Measurements from ENCODE around the gene ZNF557. TPM values are rescaled to one million over a fixed set of nuclear protein-coding genes. Genes with fewer than 3 reads are reported as not detected.

ZNF557 gene
- total and polyA plus RNA-seq, 7 donors: 0.82 to 5.7 (median 3.2) TPM

- no peaks in the 10 kb centered on the region for H3K36me3 ChIP-seq (ENCODE audit: insufficient read depth in 1 of 2, low read depth in 1 of 2)
- DNase-seq (no peak), ATAC-seq (no peak)
- TF ChIP-seq CTCF (IDR thresholded peaks at IDR 0.05): no peak
- no peaks in the 10 kb centered on the region for H3K9me3 ChIP-seq
- intact Hi-C loops (cut with DNase I): loop anchor here (1.0 to 10.0 kb wide), 6 partner anchors 49 to 693 kb away; no protein-coding TSS in a partner anchor
- 68 to 71% (median 68%) methylated on average over 19 of the region's 19 CpGs for WGBS, 3 donors
- H3K4me1 ChIP-seq: peaks cover 5% of the 10 kb centered on the region
- no peak overlapping the region for H3K4me3 ChIP-seq
- no peak overlapping the region for H3K27ac ChIP-seq
- no peaks in the 10 kb centered on the region for H3K27me3 ChIP-seq (ENCODE audit: insufficient read depth in 3 of 3, low read length in 2 of 3)
Observed at GRCh38 chr19:7101498-7102253, 32.2 kb downstream of the ZNF557 start.

GRCh38 chr19:7104747-7105447, 35.4 kb downstream of the ZNF557 start:
- H3K27ac ChIP-seq: no peak overlapping the region
- H3K9me3 ChIP-seq: no peaks in the 10 kb centered on the region
- DNase-seq: no peak
- peaks cover 0 to 7% (median 0%) of the 10 kb centered on the region in 3 donors for H3K27me3 ChIP-seq (ENCODE audit: insufficient read depth in 3 of 3, low read length in 2 of 3)
- ATAC-seq: no peak
- no peak for TF ChIP-seq CTCF (IDR thresholded peaks at IDR 0.05)
- no peak overlapping the region for H3K4me3 ChIP-seq
- H3K4me1 ChIP-seq: peaks cover under 1% of the 10 kb centered on the region
- intact Hi-C loops (cut with DNase I): loop anchor here in 1 of 2 donors (5.0 to 10.0 kb wide), 4 partner anchors 192 to 690 kb away; no protein-coding TSS in a partner anchor
- H3K36me3 ChIP-seq (ENCODE audit: insufficient read depth in 1 of 2, low read depth in 1 of 2): no peaks in the 10 kb centered on the region

GRCh38 chr19:7106711-7107657, 37.5 kb downstream of the ZNF557 start:
- Histone ChIP-seq H3K4me3 (no peak overlapping the region), H3K27me3 (ENCODE audit: insufficient read depth in 3 of 3, low read length in 2 of 3) (peaks cover 0 to 7% (median 0%) of the 10 kb centered on the region in 3 donors), H3K4me1 (no peaks in the 10 kb centered on the region), H3K9me3 (no peaks in the 10 kb centered on the region), H3K27ac (no peak overlapping the region), H3K36me3 (ENCODE audit: insufficient read depth in 1 of 2, low read depth in 1 of 2) (no peaks in the 10 kb centered on the region)
- DNase-seq (no peak), ATAC-seq (no peak)
- WGBS, 3 donors: 84 to 86% (median 85%) methylated on average over 10 of the region's 10 CpGs
- intact Hi-C loops (cut with DNase I): loop anchor here in 1 of 2 donors (5.0 to 10.0 kb wide), 2 partner anchors 190 to 688 kb away; no protein-coding TSS in a partner anchor
- TF ChIP-seq CTCF (IDR thresholded peaks at IDR 0.05): no peak

GRCh38 chr19:7109678-7110289, 40.3 kb downstream of the ZNF557 start:
- Histone ChIP-seq H3K4me3 (no peak overlapping the region), H3K9me3 (no peaks in the 10 kb centered on the region), H3K27me3 (ENCODE audit: insufficient read depth in 3 of 3, low read length in 2 of 3) (peaks cover 0 to 7% (median 0%) of the 10 kb centered on the region in 3 donors), H3K27ac (no peak overlapping the region), H3K36me3 (ENCODE audit: insufficient read depth in 1 of 2, low read depth in 1 of 2) (peaks cover 0 to 8% of the 10 kb centered on the region in 2 donors), H3K4me1 (no peaks in the 10 kb centered on the region)
- ATAC-seq (no peak), DNase-seq (no peak)
- intact Hi-C loops (cut with DNase I): loop anchor here in 1 of 2 donors (5.0 to 10.0 kb wide), 2 partner anchors 188 to 685 kb away; no protein-coding TSS in a partner anchor
- 43 to 53% (median 49%) methylated on average over 8 of the region's 8 CpGs for WGBS, 3 donors
- no peak for TF ChIP-seq CTCF (IDR thresholded peaks at IDR 0.05)
